GM20000 (cell line): ENCODE measurements around the gene PTPRZ1.
A peak's percentile ranks its signal among the peaks of the same experiment; 100 is the strongest.

Source experiments
- DNase-seq: peaks from one replicate; pipeline ENCODE4 v3.0.0; 2012; ENCODE audit warnings: low spot score
- TF ChIP-seq, protein P1 (sequence below): IDR thresholded peaks from 2 replicates; pipeline ENCODE4 v1.5.1; 2012; ENCODE audit warnings: mild to moderate bottlenecking, control low read depth; ENCODE audit errors: extremely low read depth, missing control alignments

PTPRZ1 gene

DNA sequence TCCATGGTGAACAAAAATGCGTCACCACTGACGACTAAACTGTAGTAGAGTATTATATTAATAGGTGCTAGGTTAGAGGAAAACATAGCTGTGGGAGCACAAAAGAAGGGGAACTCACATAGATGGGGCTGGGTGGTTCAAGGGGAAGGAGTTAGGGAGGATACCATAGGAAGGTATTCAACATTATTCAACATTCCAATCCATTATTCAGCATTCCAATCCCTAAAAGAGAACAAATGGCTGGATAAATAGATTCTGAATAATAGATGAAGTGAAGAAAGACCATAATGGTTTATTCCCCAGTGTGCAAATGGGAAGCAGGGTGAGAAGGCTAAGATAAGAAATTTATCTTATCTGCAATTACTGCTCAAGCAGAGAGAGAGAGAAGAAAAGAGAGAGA is 209.7 kb downstream of the PTPRZ1 start:
- no peak for DNase-seq

DNA sequence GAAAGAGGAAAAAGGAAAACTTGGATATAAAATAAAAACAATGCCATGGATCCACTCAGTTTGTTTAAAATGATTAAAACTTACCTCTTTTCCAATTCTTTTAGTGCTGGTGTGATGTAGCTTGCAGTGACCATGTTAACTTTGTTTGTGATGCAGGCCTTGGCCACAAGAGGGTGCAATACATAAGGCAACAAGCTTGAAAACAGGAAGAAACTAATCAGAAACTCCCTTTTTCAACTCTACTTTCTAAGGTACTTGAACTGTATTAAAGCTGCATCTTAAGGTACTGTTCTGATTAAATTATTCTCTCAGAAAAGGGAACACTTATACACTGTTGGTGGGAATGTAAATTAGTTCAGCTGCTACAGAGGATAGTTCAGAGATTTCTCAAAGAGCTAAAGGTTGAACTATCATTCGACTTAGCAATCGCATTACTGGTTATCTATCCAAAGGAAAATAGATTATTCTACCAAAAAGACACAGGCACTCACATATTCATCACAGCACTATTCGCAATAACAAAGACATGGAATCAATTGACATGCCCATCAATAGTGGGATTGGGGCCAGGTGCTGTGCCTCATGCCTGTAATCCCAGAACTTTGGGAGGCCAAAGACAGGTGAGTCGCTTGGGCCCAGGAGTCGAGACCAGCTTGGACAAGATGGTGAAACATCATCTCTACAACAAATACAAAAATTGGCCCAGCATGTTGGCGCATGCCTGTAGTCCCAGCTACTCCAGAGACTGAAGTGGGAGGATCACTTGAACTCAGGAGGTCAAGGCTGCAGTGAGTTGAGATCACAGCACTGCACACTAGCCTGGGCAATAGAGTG is 220.2 kb downstream of the PTPRZ1 start:
- peak; percentile 60 for DNase-seq
- TF ChIP-seq, protein P1, sequence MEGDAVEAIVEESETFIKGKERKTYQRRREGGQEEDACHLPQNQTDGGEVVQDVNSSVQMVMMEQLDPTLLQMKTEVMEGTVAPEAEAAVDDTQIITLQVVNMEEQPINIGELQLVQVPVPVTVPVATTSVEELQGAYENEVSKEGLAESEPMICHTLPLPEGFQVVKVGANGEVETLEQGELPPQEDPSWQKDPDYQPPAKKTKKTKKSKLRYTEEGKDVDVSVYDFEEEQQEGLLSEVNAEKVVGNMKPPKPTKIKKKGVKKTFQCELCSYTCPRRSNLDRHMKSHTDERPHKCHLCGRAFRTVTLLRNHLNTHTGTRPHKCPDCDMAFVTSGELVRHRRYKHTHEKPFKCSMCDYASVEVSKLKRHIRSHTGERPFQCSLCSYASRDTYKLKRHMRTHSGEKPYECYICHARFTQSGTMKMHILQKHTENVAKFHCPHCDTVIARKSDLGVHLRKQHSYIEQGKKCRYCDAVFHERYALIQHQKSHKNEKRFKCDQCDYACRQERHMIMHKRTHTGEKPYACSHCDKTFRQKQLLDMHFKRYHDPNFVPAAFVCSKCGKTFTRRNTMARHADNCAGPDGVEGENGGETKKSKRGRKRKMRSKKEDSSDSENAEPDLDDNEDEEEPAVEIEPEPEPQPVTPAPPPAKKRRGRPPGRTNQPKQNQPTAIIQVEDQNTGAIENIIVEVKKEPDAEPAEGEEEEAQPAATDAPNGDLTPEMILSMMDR: peak; percentile 91

More for the DNA sequence above, 209.7 kb downstream of the PTPRZ1 start:
- TF ChIP-seq, protein P1: no peak

DNA sequence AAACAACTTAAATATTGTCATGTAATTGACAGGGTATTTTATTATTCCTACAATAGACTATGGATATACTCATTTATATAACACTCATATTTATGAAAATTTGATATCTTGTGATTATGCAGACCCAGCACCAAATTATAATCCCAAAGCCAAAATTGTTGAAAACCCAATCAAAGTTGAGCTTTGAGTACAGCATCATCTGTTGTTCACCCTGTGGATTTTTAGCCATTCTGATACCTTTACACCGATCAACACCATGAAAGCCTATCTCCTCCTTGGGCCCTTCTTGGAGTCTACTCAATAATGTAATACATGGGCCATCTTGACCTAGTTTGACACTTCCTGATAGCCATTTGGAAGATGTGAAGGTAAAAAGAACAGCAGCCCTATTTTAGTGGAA is 221.6 kb downstream of the PTPRZ1 start:
- TF ChIP-seq, protein P1: no peak
- DNase-seq: no peak

DNA sequence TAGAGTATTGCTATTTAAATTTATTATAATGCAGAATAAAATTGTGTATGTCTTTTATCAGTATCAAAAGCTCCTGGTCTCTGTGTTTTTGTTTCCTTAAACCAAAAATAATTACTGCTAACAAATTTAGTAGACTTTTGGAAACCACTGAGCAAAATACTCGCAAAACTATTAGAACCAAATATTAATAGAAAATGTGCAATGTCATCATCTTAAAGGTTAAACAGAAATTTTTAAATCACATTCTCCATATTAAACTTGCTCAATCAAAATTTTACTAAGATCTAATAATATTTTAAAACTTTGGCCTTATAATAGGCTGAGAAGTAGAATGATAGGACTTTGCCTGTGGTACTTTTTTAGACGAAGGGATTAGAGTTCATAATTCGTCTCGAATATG is 222.7 kb downstream of the PTPRZ1 start:
- TF ChIP-seq, protein P1: no peak
- no peak for DNase-seq

DNA sequence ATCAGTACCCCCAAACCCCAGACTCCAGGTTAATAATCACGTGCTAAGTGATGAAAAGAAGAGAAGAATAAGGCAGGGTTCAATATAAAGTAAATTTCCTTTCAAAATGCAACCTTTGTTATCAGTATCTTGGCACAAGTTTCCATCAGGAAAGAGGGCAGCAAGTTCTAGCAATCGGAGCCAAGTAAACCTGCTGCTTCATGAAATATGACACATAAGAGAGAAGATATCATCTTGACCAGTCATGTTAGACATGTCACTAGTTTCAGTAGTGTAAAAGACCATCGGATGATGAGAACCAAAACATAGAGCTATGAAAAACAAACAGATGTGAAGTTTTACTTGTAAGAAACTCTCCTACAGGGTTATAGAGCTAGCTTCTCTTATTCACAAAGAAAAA is 227.1 kb downstream of the PTPRZ1 start:
- DNase-seq: no peak
- TF ChIP-seq, protein P1: no peak

DNA sequence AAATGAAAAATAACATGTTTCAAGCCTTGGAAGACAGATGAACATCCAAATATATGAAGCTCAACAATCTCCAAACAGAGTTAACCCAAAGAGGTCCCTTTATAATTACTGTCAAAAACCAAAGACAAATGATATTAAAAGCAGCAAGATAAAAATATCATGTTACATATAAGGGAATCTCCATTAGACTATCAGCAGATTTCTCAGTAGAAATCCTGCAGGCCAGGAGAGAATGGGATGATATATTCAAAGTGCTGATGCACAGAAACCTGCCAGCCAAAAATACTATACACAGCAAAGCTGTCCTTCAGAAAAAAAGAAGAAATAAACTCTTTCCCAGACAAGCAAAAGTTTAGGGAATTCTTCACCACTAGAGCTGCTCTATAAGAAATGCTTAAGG is 230.1 kb downstream of the PTPRZ1 start:
- TF ChIP-seq, protein P1: no peak
- no peak for DNase-seq
